Stimulated activated CD8-positive, alpha-beta memory T cell treated with anti-CD3 and anti-CD28 coated beads, Interleukin-15, amount 100 ng/mL, for 4 hours (primary cell): ENCODE results near the gene BAD.

Source experiments
- DNase-seq, 2 donors: peaks; one replicate each; pipeline ENCODE4 v3.0.0-alpha.2; 2020; ENCODE audit warnings: low read depth in 2 of 2

The BAD gene

DNA sequence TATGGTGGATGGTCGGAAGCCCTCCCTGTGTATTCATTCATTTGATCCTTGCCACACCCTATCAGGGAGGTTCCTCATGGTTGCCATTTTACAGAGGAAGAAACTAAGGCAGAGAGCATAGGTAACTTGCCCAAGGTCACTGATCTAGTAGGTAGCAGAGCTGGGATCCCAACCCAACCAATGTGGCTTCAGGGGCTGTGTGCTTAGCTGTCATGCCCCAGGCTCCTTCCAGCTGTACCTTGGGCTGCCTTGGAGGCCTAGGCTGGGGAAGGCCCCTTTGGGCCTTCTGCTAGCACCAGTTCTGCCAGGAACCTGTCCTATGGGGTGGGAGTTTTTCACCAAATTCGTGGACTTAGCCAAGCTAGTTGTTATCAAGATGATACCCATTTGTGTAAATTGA is 8.6 kb downstream of the BAD start:
- DNase-seq = no peak

DNA sequence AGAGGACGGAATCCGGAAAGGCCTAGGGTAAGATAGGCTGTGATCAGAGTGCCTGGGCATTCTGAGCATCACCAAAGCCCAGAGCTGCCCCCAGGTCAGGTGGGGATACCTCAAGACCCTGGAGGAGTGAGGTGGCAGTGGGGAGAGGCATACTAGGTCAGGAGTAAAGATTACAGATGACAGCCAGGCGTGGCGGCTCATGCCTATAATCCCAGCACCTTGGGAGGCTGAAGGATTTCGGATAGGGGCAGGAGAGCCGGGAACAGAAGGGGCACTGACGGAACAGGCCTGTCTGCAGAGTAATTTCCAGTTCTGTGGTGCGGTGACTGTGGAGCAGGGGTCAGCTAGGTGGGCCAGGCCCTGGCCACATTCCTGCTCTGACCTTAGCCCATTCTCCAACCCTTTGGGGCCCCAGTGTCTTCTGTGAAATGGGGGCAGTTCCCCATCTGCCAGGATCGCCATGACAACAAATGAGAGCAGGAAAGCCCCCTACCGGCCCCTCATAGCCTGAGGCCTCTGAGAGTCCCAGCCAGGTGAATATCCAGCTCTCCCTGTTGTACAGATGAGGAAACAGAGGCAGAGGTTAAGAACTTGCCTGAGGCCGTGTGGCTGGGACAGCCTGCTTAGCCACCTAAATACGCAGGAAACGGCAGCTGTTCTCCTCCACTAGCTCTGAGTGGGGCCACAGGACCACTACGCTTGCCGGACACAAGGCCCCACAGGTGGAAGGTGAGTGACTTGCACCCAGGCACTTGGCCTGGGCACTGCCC is 9.2 kb downstream of the BAD start:
- no peak for DNase-seq

DNA sequence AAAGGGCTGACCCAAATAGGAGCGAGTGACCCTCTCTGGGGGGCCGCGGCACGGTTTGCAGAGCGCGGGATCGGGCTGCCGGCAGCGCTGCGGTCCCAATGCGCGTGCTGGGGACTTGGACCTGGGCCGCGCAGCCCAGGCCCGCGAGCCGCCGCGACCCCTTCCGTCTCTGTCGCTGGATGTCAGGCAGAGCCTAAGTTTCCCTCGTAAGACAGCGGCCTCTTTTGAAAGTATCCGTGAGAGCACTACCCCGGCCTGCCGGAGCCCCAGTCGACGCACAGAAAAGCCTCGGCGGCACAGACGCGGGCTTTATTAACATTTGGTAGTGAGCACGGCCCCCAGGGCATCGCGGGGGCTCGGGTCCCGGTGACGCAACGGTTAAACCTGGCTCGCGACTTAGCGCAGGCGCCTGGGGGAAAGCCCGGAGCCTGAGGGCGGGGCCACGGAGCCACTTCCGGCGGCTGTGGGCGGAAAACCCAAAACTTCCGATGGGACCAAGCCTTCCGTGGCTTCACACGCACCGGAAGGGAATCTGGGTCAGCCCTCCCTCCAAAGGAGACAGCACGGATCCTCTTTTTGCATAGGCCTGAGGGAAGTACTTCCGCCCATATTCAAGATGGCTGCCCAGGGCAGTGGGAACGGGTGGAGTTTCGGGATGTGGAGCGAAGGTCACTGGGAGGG is 14.8 kb downstream of the BAD start:
- DNase-seq = peak; percentile 96

- DNase-seq = no peak
Measured at GRCh38 chr11:64268893-64269539, 15.4 kb downstream of the BAD start.

GRCh38 chr11:64268025-64268892 is 16.2 kb downstream of the BAD start:
- no peak for DNase-seq

- DNase-seq = no peak
Measured at GRCh38 chr11:64267207-64267945, 17.1 kb downstream of the BAD start.

GRCh38 chr11:64266339-64266738 is 18.1 kb downstream of the BAD start:
- no peak for DNase-seq

- DNase-seq = no peak
Measured at GRCh38 chr11:64265176-64266160, 19.0 kb downstream of the BAD start.

- no peak for DNase-seq
Measured at GRCh38 chr11:64264371-64264852, 20.1 kb downstream of the BAD start.

- DNase-seq = no peak
Measured at GRCh38 chr11:64263947-64264317, 20.5 kb downstream of the BAD start.

GRCh38 chr11:64263021-64263946 is 21.2 kb downstream of the BAD start:
- DNase-seq = no peak

GRCh38 chr11:64262271-64263002 is 22.0 kb downstream of the BAD start:
- no peak for DNase-seq

DNA sequence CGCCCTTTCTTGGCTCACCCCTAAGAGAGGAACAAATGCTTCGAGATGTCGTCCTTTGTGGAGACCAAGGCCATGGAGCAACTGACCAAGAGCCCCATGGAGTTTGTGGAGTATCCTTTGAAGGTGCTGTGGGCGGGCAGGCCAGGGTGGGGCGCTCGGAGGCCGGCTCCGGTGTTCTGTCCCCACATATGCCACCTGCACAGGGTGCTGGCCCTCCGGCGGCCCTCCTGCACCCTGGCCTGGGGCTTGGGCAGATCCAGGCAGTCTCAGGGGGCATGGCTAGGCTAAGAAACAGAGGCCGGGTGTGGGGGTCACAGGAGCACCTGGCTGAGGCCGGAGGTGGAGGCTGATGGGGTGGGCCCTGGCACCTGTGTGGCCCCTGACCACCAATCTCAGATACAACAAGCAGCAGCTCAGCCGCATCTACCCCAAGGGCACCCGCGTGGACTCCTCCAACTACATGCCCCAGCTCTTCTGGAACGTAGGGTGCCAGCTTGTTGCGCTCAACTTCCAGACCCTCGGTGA is 22.8 kb downstream of the BAD start:
- no peak for DNase-seq

DNA sequence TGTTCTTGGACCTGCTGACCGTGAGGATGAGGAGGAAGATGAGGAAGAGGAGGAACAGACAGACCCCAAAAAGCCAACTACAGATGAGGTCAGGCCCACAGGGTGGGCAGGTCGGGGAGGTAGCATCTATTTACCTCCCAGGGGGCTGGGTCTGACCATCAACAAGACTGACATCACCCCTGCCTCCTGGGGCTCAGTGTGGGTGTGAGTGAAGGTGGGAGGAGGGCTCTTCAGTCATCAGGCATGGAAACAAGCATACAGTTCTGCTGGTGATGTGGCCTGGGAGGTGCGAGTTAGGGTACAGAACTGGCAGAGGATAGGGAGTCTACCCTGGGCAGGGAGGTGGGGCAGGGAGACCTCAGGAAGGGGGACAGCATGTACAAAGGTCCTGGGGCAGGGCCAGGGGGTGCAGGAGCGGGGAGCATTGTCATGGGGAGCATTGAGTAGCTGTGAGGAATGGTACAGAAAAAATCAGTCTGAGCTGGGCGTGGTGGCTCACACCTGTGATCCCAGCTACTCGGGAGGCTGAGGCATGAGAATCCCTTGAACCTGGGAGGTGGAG is 24.2 kb downstream of the BAD start:
- DNase-seq = no peak

GRCh38 chr11:64259533-64260067 is 24.9 kb downstream of the BAD start:
- no peak for DNase-seq

GRCh38 chr11:64258946-64259532 is 25.4 kb downstream of the BAD start:
- DNase-seq = no peak

DNA sequence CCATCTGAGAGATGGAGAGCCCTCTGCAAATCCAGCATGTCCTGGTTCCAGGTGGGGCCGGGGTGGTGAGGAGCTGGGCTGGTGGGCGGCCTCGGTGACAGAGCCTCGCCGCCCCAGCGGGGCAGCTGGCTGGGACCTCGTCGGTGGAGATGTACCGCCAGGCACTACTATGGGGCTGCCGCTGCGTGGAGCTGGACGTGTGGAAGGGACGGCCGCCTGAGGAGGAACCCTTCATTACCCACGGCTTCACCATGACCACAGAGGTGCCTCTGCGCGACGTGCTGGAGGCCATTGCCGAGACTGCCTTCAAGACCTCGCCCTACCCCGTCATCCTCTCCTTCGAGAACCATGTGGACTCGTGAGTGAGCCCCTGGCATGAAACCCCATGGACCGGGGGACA is 26.1 kb downstream of the BAD start:
- DNase-seq = no peak
